ENCODE results near the gene FGF3.

The FGF3 gene

GRCh38 chr11:69797737-69798528, 21.3 kb downstream of the FGF3 start:
- H3K9me3 ChIP-seq, result no peaks in the 10 kb centered on the region; the same call in 1 of the 2 replicates
- H3K9ac ChIP-seq, result no peak overlapping the region
- H3K4me2 ChIP-seq, result no peak overlapping the region
- TF ChIP-seq Cebpa-rat (IDR thresholded peaks at IDR 0.05), result no peak
- H3K27me3 ChIP-seq, result no peaks in the 10 kb centered on the region
- no peaks in the 10 kb centered on the region for H3K4me1 ChIP-seq
- no peak overlapping the region for H3K4me3 ChIP-seq
- no peaks in the 10 kb centered on the region for H4K20me1 ChIP-seq
- H3K36me3 ChIP-seq, result no peaks in the 10 kb centered on the region
- H3K27ac ChIP-seq, result no peak overlapping the region

GRCh38 chr11:69797156-69797555, 22.1 kb downstream of the FGF3 start:
- Histone ChIP-seq H3K27ac (no peak overlapping the region), H3K4me2 (no peak overlapping the region), H3K27me3 (no peaks in the 10 kb centered on the region), H3K4me3 (no peak overlapping the region), H4K20me1 (no peaks in the 10 kb centered on the region), H3K4me1 (peaks cover 7% of the 10 kb centered on the region; the same call in 1 of the 2 replicates), H3K36me3 (no peaks in the 10 kb centered on the region), H3K9ac (no peak overlapping the region), H3K9me3 (no peaks in the 10 kb centered on the region; the same call in 1 of the 2 replicates)
- TF ChIP-seq Cebpa-rat (IDR thresholded peaks at IDR 0.05), result no peak

- Histone ChIP-seq H3K9ac (no peak overlapping the region), H3K36me3 (no peaks in the 10 kb centered on the region), H4K20me1 (no peaks in the 10 kb centered on the region), H3K4me1 (peaks cover 7% of the 10 kb centered on the region; the same call in 1 of the 2 replicates), H3K4me3 (no peak overlapping the region), H3K9me3 (no peaks in the 10 kb centered on the region; the same call in 1 of the 2 replicates), H3K27ac (no peak overlapping the region), H3K27me3 (no peaks in the 10 kb centered on the region), H3K4me2 (no peak overlapping the region)
- TF ChIP-seq Cebpa-rat (IDR thresholded peaks at IDR 0.05), result no peak
These were observed 23.2 kb downstream of the FGF3 start for GRCh38 chr11:69796063-69796462.

GRCh38 chr11:69791276-69792180, 27.7 kb downstream of the FGF3 start:
- no peaks in the 10 kb centered on the region for H3K9me3 ChIP-seq
- H3K4me3 ChIP-seq, result no peak overlapping the region
- H3K9ac ChIP-seq, result no peak overlapping the region
- H3K4me2 ChIP-seq, result no peak overlapping the region
- peaks cover 7% of the 10 kb centered on the region; the same call in 1 of the 2 replicates for H3K4me1 ChIP-seq
- no peak overlapping the region for H3K27ac ChIP-seq
- H3K27me3 ChIP-seq, result no peaks in the 10 kb centered on the region
- TF ChIP-seq Cebpa-rat (IDR thresholded peaks at IDR 0.05), result no peak
- no peaks in the 10 kb centered on the region for H3K36me3 ChIP-seq
- no peaks in the 10 kb centered on the region for H4K20me1 ChIP-seq

- no peaks in the 10 kb centered on the region for H3K27me3 ChIP-seq
- H3K27ac ChIP-seq, result no peak overlapping the region
- H3K4me2 ChIP-seq, result no peak overlapping the region
- no peak overlapping the region for H3K4me3 ChIP-seq
- H4K20me1 ChIP-seq, result no peaks in the 10 kb centered on the region
- no peak for TF ChIP-seq Cebpa-rat (IDR thresholded peaks at IDR 0.05)
- H3K9ac ChIP-seq, result no peak overlapping the region
- no peaks in the 10 kb centered on the region for H3K36me3 ChIP-seq
- H3K4me1 ChIP-seq, result peaks cover 7% of the 10 kb centered on the region; the same call in 1 of the 2 replicates
- no peaks in the 10 kb centered on the region for H3K9me3 ChIP-seq
These were observed 30.3 kb downstream of the FGF3 start for GRCh38 chr11:69788956-69789355.

- no peak for TF ChIP-seq Cebpa-rat (IDR thresholded peaks at IDR 0.05)
- Histone ChIP-seq H3K36me3 (no peaks in the 10 kb centered on the region), H3K4me1 (peaks cover 7% of the 10 kb centered on the region; the same call in 1 of the 2 replicates), H3K27me3 (no peaks in the 10 kb centered on the region), H3K4me3 (no peak overlapping the region), H3K9me3 (no peaks in the 10 kb centered on the region), H3K9ac (no peak overlapping the region), H3K27ac (no peak overlapping the region), H3K4me2 (no peak overlapping the region), H4K20me1 (no peaks in the 10 kb centered on the region)
These were observed 31.3 kb downstream of the FGF3 start for GRCh38 chr11:69787906-69788305.

- Histone ChIP-seq H3K27ac (no peak overlapping the region), H3K9me3 (no peaks in the 10 kb centered on the region), H3K27me3 (no peaks in the 10 kb centered on the region), H4K20me1 (no peaks in the 10 kb centered on the region), H3K4me1 (peaks cover 2% of the 10 kb centered on the region; the same call in 1 of the 2 replicates), H3K4me2 (no peak overlapping the region), H3K9ac (no peak overlapping the region), H3K4me3 (no peak overlapping the region), H3K36me3 (no peaks in the 10 kb centered on the region)
- no peak for TF ChIP-seq Cebpa-rat (IDR thresholded peaks at IDR 0.05)
These were observed 31.8 kb downstream of the FGF3 start for GRCh38 chr11:69787457-69787856.

- Histone ChIP-seq H3K9ac (no peak overlapping the region), H3K4me2 (no peak overlapping the region), H3K9me3 (no peaks in the 10 kb centered on the region), H3K36me3 (no peaks in the 10 kb centered on the region), H4K20me1 (peaks cover 8% of the 10 kb centered on the region; the same call in 1 of the 2 replicates), H3K4me1 (no peaks in the 10 kb centered on the region), H3K4me3 (no peak overlapping the region), H3K27me3 (peaks cover 16% of the 10 kb centered on the region), H3K27ac (no peak overlapping the region)
- TF ChIP-seq Cebpa-rat (IDR thresholded peaks at IDR 0.05), result no peak
These were observed 38.0 kb downstream of the FGF3 start for GRCh38 chr11:69781241-69781640.

- no peak overlapping the region for H3K27ac ChIP-seq
- H4K20me1 ChIP-seq, result peaks cover 32% of the 10 kb centered on the region
- no peaks in the 10 kb centered on the region for H3K9me3 ChIP-seq
- peaks cover 12% of the 10 kb centered on the region for H3K4me1 ChIP-seq
- H3K4me3 ChIP-seq, result no peak overlapping the region
- TF ChIP-seq Cebpa-rat (IDR thresholded peaks at IDR 0.05), result no peak
- no peak overlapping the region for H3K4me2 ChIP-seq
- no peak overlapping the region for H3K9ac ChIP-seq
- peaks cover 37% of the 10 kb centered on the region for H3K27me3 ChIP-seq
- H3K36me3 ChIP-seq, result no peaks in the 10 kb centered on the region
These were observed 40.8 kb downstream of the FGF3 start for GRCh38 chr11:69778373-69778772.

Measured in BLaER1 (cell line).